Upper lobe of left lung (tissue), 4 donors: Measurements from ENCODE around the gene DNAJB8.

Experiments used
- EP300 ChIP-seq, 4 donors: sonication (generic); formaldehyde crosslinking; IDR thresholded peaks; one replicate each; pipeline ENCODE4 v1.5.1; 2017; ENCODE audit warnings: antibody characterized with exemption in 4 of 4, control low read depth in 2 of 4
- POLR2A ChIP-seq, 4 donors: fragments of 450-650 bp; IDR thresholded peaks; one replicate each; pipeline ENCODE4 v1.5.1; 2016 to 2017; ENCODE audit warnings: antibody characterized with exemption in 4 of 4, mild to moderate bottlenecking in 2 of 4

DNA sequence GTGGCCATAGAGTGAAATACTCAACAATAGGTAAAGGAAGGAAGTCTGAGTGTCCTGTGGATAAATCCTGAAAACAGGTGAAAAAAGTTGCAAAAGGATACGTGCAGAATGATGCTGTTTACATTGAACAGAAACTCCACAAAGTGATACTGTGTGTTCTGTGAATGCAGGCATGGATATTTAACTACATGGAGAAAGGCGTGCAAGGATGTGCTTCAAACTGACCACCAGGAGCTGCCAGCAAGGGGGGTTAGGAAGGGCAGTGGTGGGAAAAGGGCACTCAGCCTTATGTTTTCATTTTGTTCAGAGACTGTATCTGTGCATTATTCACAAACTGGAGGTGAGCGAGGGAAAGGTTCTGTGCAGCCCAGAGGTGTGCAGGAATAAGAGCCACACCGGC lies 47.4 kb downstream of the DNAJB8 start:
- no peak for TF ChIP-seq POLR2A (IDR thresholded peaks at IDR 0.05)
- no peak for TF ChIP-seq EP300 (IDR thresholded peaks at IDR 0.05)
